ENCODE data around the gene NOTCH3. TPM values are rescaled to one million over a fixed set of nuclear protein-coding genes. Genes with fewer than 3 reads are reported as not detected.

The NOTCH3 gene
- total and polyA plus RNA-seq, 3 donors from 2014 or later = 11.4 to 16.8 (median 16.1) TPM

DNA sequence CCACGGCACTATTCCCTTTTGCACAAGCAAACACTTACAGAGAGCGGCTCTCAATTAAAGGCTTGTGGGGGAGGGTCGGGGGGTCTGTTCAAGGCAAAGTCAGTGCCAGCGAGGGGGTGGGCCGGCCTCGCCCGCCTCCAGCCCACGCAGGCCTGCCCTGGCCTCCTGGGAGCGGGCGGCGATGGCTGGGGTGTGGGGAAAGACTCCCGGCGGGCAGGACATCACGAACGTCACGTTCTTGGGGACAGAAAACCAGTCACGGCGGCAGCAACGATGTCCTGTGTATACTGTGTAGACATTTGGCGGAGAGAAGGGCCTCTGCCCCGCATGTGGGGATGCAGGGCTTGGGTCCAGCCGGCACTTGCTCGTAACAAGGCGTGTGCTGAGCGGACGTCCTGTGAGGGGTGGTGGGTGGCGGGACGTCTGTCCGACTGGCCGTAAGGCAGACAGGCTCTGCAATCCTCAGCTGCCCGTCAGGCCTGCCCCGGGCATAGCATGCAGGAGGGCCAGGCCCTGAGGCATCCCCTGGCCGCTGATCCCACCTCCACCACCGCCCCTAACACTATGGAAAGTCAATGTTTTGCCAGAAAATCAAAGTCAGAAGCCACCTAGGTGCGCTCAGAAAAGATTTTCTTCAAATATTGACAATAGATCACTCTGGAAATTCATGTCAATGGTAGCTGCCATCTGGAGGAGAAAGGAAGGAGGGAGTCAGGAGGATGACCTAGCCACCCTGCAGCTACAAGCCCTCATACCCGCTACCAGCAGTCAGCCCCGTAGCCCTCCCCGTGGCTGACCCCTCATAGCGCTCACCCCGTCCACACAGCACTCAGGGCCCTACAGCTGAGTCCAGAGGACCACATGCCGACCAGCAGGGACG lies 37.2 kb upstream of the NOTCH3 start:
- H3K4me1 ChIP-seq = no peaks in the 10 kb centered on the region
- no peak for DNase-seq
- TF ChIP-seq, protein P1, sequence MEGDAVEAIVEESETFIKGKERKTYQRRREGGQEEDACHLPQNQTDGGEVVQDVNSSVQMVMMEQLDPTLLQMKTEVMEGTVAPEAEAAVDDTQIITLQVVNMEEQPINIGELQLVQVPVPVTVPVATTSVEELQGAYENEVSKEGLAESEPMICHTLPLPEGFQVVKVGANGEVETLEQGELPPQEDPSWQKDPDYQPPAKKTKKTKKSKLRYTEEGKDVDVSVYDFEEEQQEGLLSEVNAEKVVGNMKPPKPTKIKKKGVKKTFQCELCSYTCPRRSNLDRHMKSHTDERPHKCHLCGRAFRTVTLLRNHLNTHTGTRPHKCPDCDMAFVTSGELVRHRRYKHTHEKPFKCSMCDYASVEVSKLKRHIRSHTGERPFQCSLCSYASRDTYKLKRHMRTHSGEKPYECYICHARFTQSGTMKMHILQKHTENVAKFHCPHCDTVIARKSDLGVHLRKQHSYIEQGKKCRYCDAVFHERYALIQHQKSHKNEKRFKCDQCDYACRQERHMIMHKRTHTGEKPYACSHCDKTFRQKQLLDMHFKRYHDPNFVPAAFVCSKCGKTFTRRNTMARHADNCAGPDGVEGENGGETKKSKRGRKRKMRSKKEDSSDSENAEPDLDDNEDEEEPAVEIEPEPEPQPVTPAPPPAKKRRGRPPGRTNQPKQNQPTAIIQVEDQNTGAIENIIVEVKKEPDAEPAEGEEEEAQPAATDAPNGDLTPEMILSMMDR (IDR thresholded peaks at IDR 0.05) = no peak
- H3K27me3 ChIP-seq = no peaks in the 10 kb centered on the region
- peaks cover 5% of the 10 kb centered on the region for H3K36me3 ChIP-seq (ENCODE audit: low read depth, missing control alignments)
- no peaks in the 10 kb centered on the region for H3K9me3 ChIP-seq
- WGBS, 2 donors = 89 to 92% methylated on average over 29 to 42 of the region's 42 CpGs
- H3K4me3 ChIP-seq = no peak overlapping the region
- intact Hi-C loops (cut with DNase I; ENCODE audit: low total_unique reads) = no loop called here
- H3K27ac ChIP-seq = no peak overlapping the region

DNA sequence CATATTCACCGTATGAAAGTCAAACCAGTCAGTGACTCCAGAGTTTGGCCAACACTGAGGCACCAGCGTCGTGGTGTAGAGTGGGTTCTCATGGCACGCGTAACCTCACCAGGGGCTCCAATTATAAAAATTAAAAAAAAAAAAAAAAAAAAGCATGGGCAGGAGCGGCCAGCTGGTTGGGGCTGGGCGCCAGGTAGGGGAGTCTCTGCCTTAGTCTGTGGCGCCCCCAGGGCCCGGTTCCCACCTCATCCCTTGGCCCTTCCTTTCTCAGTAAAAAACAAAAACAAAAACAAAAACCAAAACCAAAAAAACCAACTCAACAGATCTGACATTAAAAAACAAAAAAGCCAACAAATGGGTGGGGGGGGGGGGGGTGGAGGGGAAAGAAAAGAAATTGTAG lies 36.1 kb upstream of the NOTCH3 start:
- Histone ChIP-seq H3K4me1 (no peaks in the 10 kb centered on the region), H3K36me3 (ENCODE audit: low read depth, missing control alignments) (peaks cover 5% of the 10 kb centered on the region), H3K27me3 (no peaks in the 10 kb centered on the region), H3K27ac (no peak overlapping the region), H3K9me3 (no peaks in the 10 kb centered on the region), H3K4me3 (no peak overlapping the region)
- no peak for TF ChIP-seq POLR2A (IDR thresholded peaks at IDR 0.05)
- TF ChIP-seq, protein P1 (IDR thresholded peaks at IDR 0.05) = no peak
- DNase-seq = no peak
- intact Hi-C loops (cut with DNase I; ENCODE audit: low total_unique reads) = no loop called here
- 89 to 92% methylated on average over 9 of the region's 9 CpGs for WGBS, 2 donors

DNA sequence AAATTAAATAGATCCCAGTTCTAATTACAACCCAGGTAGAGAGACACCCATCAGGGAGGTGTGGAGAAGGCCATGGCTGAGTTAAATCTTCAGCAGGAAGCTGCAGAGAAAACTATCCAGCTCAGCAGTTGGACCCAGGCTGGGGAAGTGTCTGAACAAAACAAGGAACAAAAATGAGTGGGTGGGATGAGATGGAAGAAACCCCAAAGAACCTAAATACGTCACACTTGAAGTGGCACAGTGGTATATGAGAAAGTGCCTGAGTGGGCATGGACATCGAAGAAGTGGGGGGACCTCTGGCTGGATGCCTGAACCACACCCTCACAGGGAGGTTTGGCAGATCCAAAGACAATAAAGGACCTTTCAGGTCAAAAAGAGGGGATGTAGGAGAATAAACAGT lies 35.0 kb upstream of the NOTCH3 start:
- peaks cover 5% of the 10 kb centered on the region for H3K36me3 ChIP-seq (ENCODE audit: low read depth, missing control alignments)
- H3K27me3 ChIP-seq = no peaks in the 10 kb centered on the region
- TF ChIP-seq, protein P1 (IDR thresholded peaks at IDR 0.05) = no peak
- TF ChIP-seq POLR2A (IDR thresholded peaks at IDR 0.05) = no peak
- no peak overlapping the region for H3K27ac ChIP-seq
- WGBS, 2 donors = 84 to 95% methylated on average over 2 of the region's 2 CpGs
- no peaks in the 10 kb centered on the region for H3K9me3 ChIP-seq
- DNase-seq = no peak
- H3K4me3 ChIP-seq = no peak overlapping the region
- intact Hi-C loops (cut with DNase I; ENCODE audit: low total_unique reads) = no loop called here
- H3K4me1 ChIP-seq = no peaks in the 10 kb centered on the region

DNA sequence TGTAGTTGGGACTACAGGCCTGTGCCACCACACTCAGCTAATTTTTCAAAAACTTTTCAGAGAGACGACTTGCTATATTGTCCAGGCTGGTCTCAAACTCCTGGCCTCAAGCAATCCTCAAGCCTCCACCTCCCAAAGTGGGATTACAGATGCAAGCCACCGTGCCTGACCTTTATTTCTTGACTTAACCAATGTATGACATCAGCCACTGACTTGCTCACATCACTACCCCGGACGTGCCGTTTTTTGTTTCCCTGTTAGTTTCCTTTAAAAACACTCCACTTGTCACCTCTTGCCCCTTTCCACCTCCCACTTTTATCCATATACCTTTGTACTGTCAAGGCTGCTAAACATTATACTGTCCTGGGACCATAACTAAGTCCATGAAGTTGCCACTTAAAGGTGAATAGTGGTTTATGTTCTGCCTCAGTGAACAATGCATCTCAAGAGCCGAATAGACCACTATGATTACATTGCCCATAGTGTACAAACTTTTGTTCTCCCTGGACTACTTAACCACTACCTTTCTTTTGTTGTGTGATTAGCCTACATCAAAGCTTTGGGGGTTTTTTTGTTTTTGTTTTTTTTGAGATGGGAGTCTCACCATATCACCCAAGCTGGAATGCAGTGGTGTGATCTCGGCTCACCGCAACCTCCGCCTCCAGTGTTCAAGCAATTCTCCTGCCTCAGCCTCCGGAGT lies 33.8 kb upstream of the NOTCH3 start:
- 65 to 74% methylated on average over 10 of the region's 10 CpGs for WGBS, 2 donors
- H3K27me3 ChIP-seq = no peaks in the 10 kb centered on the region
- H3K9me3 ChIP-seq = no peaks in the 10 kb centered on the region
- H3K27ac ChIP-seq = no peak overlapping the region
- no peak for DNase-seq
- no peak overlapping the region for H3K4me3 ChIP-seq
- intact Hi-C loops (cut with DNase I; ENCODE audit: low total_unique reads) = no loop called here
- H3K4me1 ChIP-seq = no peaks in the 10 kb centered on the region
- TF ChIP-seq, protein P1 (IDR thresholded peaks at IDR 0.05) = no peak
- no peak for TF ChIP-seq POLR2A (IDR thresholded peaks at IDR 0.05)
- H3K36me3 ChIP-seq (ENCODE audit: low read depth, missing control alignments) = peaks cover 5% of the 10 kb centered on the region
